Measurements from ENCODE around the gene LRRC30. TPM values are rescaled to one million over a fixed set of nuclear protein-coding genes. Genes with fewer than 3 reads are reported as not detected.

LRRC30 gene
- total and polyA plus RNA-seq, 2 of the 4 experiments (the other 2 are of a cell fraction) = not detected

GRCh38 chr18:7236072-7236471, 5.2 kb downstream of the LRRC30 start:
- Histone ChIP-seq H2BK120ac (ENCODE audit: low read depth, low read length) (no peak overlapping the region), H2BK5ac (ENCODE audit: low read depth, low read length, poor library complexity, severe bottlenecking) (no peak overlapping the region), H3K27ac (ENCODE audit: insufficient read depth, low read length) (no peak overlapping the region), H3K9me3 (ENCODE audit: control insufficient read depth, insufficient read depth, low read length) (no peaks in the 10 kb centered on the region), H3K4me3 (ENCODE audit: insufficient read depth, low read depth, low read length) (no peak overlapping the region), H3K14ac (replicated peaks; ENCODE audit: low read depth, low read length) (no peak overlapping the region), H2BK15ac (ENCODE audit: low read depth, low read length) (no peak overlapping the region), H2AK9ac (replicated peaks; ENCODE audit: low read depth, low read length, poor library complexity) (no peak overlapping the region), H3K23ac (ENCODE audit: low read depth, low read length) (no peak overlapping the region), H3K27me3 (ENCODE audit: control insufficient read depth, insufficient read depth, low read length) (peaks cover 9% of the 10 kb centered on the region), H2BK20ac (ENCODE audit: low read depth, low read length) (no peak overlapping the region), H3K4me2 (ENCODE audit: low read depth, low read length) (no peak overlapping the region), H3K56ac (ENCODE audit: extremely low read depth, insufficient read depth, low read length) (no peak overlapping the region), H4K8ac (ENCODE audit: low read depth in 2 of 2, low read length in 2 of 2) (no peak overlapping the region), H3K9ac (ENCODE audit: low read depth, low read length) (no peak overlapping the region), H3K4ac (ENCODE audit: low read depth, low read length) (no peak overlapping the region), H2AFZ (replicated peaks; ENCODE audit: low read length, poor library complexity) (no peak overlapping the region), H4K91ac (ENCODE audit: insufficient read depth, low read depth, low read length) (no peak overlapping the region), H4K20me1 (ENCODE audit: insufficient read depth, low read length) (no peaks in the 10 kb centered on the region), H4K5ac (ENCODE audit: low read depth, low read length) (no peak overlapping the region), H3K79me1 (ENCODE audit: low read depth in 1 of 2, low read length in 2 of 2) (no peaks in the 10 kb centered on the region), H3K18ac (ENCODE audit: low read depth, low read length) (no peak overlapping the region), H3K36me3 (ENCODE audit: control insufficient read depth, insufficient read depth, low read length) (no peaks in the 10 kb centered on the region), H3K9me1 (ENCODE audit: insufficient read depth, low read length) (no peaks in the 10 kb centered on the region), H2AK5ac (ENCODE audit: low read depth, low read length) (no peak overlapping the region), H3K4me1 (ENCODE audit: control insufficient read depth, insufficient read depth, low read length) (no peaks in the 10 kb centered on the region)
- ChIA-PET CTCF (no interaction called here), POLR2A (ENCODE audit: unreplicated experiment) (no interaction called here)
- WGBS, 2 experiments (ENCODE audit: extremely low coverage in 2 of 2, insufficient read length in 1 of 2) = no CpG with 5 or more reads among the region's 2 CpGs
- intact Hi-C loops (cut with micrococcal nuclease) = no loop called here
- ATAC-seq (ENCODE audit: low read depth) (no peak), DNase-seq (no peak)
- in situ Hi-C loops (cut with MboI; ENCODE audit: low sequenced_read_pairs) = no loop called here
- TF ChIP-seq POLR2A (IDR thresholded peaks at IDR 0.05; ENCODE audit: low read depth, low read length) = no peak
- no peak for TF ChIP-seq RCOR1 (IDR thresholded peaks at IDR 0.05; ENCODE audit: insufficient replicate concordance, low read length)
- TF ChIP-seq FOS (IDR thresholded peaks at IDR 0.05; ENCODE audit: low read depth, low read length) = no peak
- TF ChIP-seq RAD21 (IDR thresholded peaks at IDR 0.05; ENCODE audit: low read length) = no peak
- no peak for TF ChIP-seq ELK1 (IDR thresholded peaks at IDR 0.05; ENCODE audit: borderline replicate concordance, low read depth, low read length)
- no TSS peak for BruUV-seq (replicated peaks)
- dilution Hi-C loops (cut with HindIII; ENCODE audit: low sequenced_read_pairs, unreplicated experiment) = no loop called here

All from IMR-90 (cell line).